Activated naive CD4-positive, alpha-beta T cell treated with anti-CD3 and anti-CD28 coated beads, Interleukin-2, amount 50 U/mL, for 72 hours (primary cell): ENCODE measurements around the gene PINLYP. TPM values are rescaled to one million over a fixed set of nuclear protein-coding genes. Genes with fewer than 3 reads are reported as not detected.

Experiments
- ATAC-seq, 2 donors: fragments of 150-1000 bp; cut with Tn5 transposase; 2 replicates each; pipeline ENCODE4 v1.10.0; 2021; ENCODE audit warnings: mild to moderate bottlenecking in 2 of 2, moderate library complexity in 2 of 2
- DNase-seq, 2 donors: peaks; one replicate each; pipeline ENCODE4 v3.0.0; 2021 to 2022; ENCODE audit warnings: low spot score in 2 of 2
- H3K27ac Mint-ChIP-seq, 2 donors: one replicate each; pipeline ENCODE4 v1.8.0; 2022; ENCODE audit warnings: mild to moderate bottlenecking in 2 of 2, mixed read lengths in 2 of 2
- H3K36me3 Mint-ChIP-seq, 2 donors: one replicate each; pipeline ENCODE4 v1.8.0; 2022; ENCODE audit warnings: mixed read lengths in 2 of 2
- H3K9me3 Mint-ChIP-seq, 2 donors: one replicate each; pipeline ENCODE4 v1.8.0; 2022; ENCODE audit warnings: mixed read lengths in 2 of 2
- total RNA-seq, 2 donors: library from RNA; stranded (reverse); gene quantifications; one replicate each; pipeline ENCODE4 v1.2.3, GENCODE V29; 2022

Gene PINLYP
- total RNA-seq, 2 donors from 2014 or later, result 6.5 to 9.0 TPM

DNA sequence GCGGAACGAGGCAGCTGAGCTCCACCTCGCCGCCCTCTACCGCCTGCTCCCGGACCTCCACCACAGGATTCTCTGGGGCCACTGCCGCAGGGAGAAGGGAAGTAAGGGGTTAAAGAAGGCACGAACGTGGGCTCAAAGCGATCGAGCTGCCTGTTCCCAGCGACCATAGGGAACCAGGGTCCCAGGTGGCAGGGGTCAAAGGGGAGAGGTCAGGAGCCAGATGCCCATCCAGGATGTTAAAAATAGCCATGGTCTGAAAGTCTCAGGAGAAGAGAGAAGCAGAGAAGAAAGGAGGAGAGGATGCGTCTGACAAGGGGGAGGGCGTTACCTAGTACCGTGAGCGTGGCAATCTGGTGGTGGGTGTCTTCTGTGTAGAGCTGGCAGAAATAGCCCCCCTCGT is 51.2 kb downstream of the PINLYP start:
- DNase-seq, result no peak
- Mint-ChIP-seq H3K27ac (no peak overlapping the region), H3K9me3 (no peaks in the 10 kb centered on the region), H3K36me3 (no peaks in the 10 kb centered on the region)
- no peak for ATAC-seq

DNA sequence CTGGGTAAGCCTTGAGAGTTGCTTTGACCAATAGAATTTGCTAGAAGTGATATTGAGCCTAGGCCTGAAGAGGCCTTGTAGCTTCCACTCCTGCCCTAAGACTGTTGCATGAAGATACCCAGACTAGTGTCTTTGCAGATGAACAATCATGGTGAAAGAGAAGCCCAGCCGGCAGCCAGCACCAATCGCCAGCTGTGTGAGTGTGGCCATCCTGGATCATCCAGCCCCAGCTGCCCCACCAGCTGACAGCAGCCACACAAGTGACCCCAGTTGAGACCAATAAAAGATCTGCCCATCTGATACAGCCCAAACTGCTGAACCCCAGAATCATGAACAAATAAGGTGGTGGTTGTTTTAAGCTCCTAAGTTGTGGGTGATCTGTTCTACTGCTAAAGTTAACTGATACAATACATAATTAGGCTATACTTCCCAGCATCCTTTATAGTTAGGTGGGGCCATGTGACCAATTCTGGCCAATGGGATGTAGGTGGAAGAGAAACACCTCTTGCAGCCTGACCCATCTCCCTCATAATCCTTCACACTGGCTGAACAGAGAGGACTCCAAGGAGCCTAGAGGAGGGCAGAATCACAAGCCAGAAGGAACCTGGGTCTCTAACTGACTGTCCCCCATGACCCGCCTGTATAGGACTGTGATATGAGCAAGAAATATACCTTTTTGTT is 53.2 kb downstream of the PINLYP start:
- no peaks in the 10 kb centered on the region for H3K9me3 Mint-ChIP-seq
- DNase-seq, result no peak
- H3K36me3 Mint-ChIP-seq, result no peaks in the 10 kb centered on the region
- ATAC-seq, result no peak
- H3K27ac Mint-ChIP-seq, result no peak overlapping the region

DNA sequence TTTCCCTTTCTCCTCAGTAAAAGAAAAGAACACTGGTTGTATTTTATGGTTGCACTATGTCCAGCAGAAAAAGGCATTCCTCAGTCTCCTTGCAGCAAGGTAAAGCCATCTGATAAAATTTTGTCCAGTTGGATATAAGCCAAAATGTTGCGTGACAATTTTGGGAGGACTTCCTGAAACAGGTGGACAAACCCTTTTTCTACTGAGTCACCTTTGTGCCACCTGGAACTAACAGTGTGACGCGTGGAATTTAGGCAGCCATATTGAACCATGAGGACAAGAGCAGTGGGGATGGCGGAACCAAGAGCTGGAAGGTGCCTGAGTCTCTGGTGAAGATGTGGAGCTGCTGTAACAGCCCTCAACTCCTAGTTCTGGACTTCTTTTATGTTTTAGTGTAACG is 55.9 kb downstream of the PINLYP start:
- no peak for ATAC-seq

More for the DNA sequence above, 55.9 kb downstream of the PINLYP start:
- no peak for DNase-seq
- no peaks in the 10 kb centered on the region for H3K9me3 Mint-ChIP-seq
- no peak overlapping the region for H3K27ac Mint-ChIP-seq
- no peaks in the 10 kb centered on the region for H3K36me3 Mint-ChIP-seq

Other genes with a start within 250 kb of the PINLYP start
- not detected for gene CD177, start 222.1 kb upstream of the PINLYP start, total RNA-seq
- gene TEX101, start 160.9 kb upstream of the PINLYP start, total RNA-seq, result not detected
- 1 to 10 TPM; 3.0 to 7.1 TPM for gene LYPD3, start 110.2 kb upstream of the PINLYP start, total RNA-seq
- 10 to 100 TPM; 23.1 to 27.3 TPM for gene PHLDB3, start 71.1 kb upstream of the PINLYP start, total RNA-seq
- gene ETHE1, start 48.6 kb upstream of the PINLYP start, total RNA-seq, result 10 to 100 TPM; 88.0 to 89.2 TPM
- 1 to 10 TPM in 1 of 2 donors, under 1 TPM in 1; 0.98 to 3.3 TPM for gene ZNF575, start 42.6 kb upstream of the PINLYP start, total RNA-seq
- 10 to 100 TPM; 36.9 to 39.5 TPM for gene XRCC1, start 274 bp upstream of the PINLYP start, total RNA-seq
- 10 to 100 TPM; 21.6 to 29.4 TPM for gene IRGQ, start 20.3 kb downstream of the PINLYP start, total RNA-seq
- 10 to 100 TPM; 15.9 to 19.6 TPM for gene ZNF576, start 20.8 kb downstream of the PINLYP start, total RNA-seq
- gene SRRM5, start 36.3 kb downstream of the PINLYP start, total RNA-seq, result under 1 TPM; 0.68 to 0.80 TPM
- gene ZNF428, start 43.8 kb downstream of the PINLYP start, total RNA-seq, result 10 to 100 TPM; 14.2 to 21.1 TPM
- gene CADM4, start 64.0 kb downstream of the PINLYP start, total RNA-seq, result under 1 TPM; 0.58 to 0.66 TPM
- 10 to 100 TPM; 13.8 to 20.8 TPM for gene PLAUR, start 94.4 kb downstream of the PINLYP start, total RNA-seq
- gene IRGC, start 140.3 kb downstream of the PINLYP start, total RNA-seq, result not detected
- gene SMG9, start 179.2 kb downstream of the PINLYP start, total RNA-seq, result 100 to 1,000 TPM in 1 of 2 donors, 10 to 100 TPM in 1; 62.8 to 145 TPM
- gene KCNN4, start 205.2 kb downstream of the PINLYP start, total RNA-seq, result 100 to 1,000 TPM; 110 to 145 TPM
- gene LYPD5, start 226.6 kb downstream of the PINLYP start, total RNA-seq, result 1 to 10 TPM in 1 of 2 donors, under 1 TPM in 1; 0.97 to 3.8 TPM